GM19468 (cell line): ENCODE data around the gene PKD2L1.
A peak's percentile ranks its signal among the peaks of the same experiment; 100 is the strongest.

Source experiments
- ATAC-seq: cut with Tn5 transposase; IDR thresholded peaks from one replicate; pipeline ENCODE4 v1.9.1; 2021; ENCODE audit warnings: mild to moderate bottlenecking, moderate library complexity, moderate number of reproducible peaks; ENCODE audit not compliant: unreplicated experiment; ENCODE audit errors: extremely low read depth

PKD2L1 gene

DNA sequence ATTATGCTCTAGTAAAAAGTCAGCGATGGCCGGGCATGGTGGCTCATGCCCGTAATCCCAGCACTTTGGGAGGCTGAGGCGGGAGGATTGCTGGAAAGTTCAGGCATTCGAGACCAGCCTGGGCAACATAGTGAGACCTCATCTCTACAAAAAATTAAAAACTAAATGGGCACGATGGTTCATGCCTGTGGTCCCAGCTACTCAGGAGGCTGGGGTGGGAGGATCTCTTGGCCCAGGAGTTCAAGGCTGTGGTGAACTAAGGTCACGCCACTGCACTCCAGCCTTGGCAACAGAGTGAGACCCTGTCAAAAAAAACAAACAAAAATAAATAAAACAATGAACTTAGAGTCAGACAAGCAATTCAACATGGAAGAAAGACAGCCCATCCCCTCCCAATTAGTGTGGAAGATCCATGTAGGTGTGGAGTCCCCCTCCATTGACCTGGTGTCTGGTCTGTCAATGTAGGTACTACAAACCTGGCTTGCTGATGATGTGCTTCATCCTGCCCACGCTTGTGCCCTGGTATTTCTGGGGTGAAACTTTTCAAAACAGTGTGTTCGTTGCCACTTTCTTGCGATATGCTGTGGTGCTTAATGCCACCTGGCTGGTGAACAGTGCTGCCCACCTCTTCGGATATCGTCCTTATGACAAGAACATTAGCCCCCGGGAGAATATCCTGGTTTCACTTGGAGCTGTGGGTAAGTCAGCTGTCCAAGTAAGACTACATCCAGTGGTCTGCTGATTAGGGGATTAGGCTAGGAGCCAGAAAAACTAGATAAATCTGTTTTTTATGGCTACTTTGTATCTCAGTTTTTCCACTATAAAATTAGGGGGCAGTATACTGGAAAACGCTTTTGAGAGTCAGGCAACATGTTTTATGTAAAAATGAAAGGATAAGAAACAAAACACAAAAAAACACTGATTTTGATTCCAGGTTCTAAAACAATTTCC is 26.3 kb upstream of the PKD2L1 start:
- ATAC-seq, result no peak

DNA sequence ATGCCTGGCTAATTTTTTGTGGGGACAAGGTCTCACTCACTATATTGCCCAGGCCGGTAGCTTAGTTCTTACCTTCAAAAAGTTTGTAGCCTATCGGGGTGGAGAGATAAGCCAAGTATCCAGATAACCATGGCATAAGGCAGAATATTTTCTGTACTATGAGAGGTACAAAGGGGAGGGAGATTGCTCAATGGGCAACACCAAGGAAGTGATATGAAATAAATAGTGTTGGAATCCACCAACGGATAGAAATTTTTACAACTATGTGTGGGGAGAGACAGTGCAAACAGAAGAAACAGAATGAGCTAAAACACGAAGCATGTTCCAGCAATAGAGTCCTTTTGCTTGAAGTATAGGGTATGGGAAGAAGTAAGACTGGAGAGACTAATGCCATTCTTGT is 25.1 kb upstream of the PKD2L1 start:
- no peak for ATAC-seq

DNA sequence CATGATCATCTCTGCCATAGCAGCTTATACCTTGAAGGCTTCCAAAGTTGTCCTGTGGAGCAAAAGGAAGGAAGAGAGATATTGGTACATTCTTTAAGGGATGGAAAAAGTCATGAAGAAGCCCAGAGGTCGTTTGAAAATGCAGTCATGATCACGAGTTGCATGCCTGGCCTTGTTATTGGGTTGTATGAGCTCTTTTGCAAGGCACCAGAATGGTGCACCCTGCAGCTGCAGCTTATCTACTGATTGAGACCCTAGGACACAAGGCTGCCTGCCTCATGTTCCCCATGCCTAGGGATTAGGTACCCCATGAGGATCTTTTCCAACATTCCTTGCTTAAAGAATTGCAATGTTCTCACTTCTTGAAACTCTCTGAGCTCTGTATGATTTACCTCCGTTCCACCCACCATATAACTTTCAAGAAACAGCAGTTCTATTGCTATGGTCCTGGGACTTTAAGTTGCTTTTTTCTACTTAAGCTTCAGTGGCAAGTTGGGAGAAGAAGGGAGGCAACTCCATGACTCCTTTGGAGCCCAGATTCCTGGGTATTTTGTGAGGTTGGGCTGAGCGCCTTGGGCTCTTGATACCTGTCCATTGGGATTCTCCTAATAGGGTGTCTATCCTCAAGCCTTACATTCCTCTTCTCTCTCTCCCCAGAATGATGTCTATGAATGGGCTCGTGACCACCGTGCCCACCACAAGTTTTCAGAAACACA is 23.9 kb upstream of the PKD2L1 start:
- no peak for ATAC-seq

DNA sequence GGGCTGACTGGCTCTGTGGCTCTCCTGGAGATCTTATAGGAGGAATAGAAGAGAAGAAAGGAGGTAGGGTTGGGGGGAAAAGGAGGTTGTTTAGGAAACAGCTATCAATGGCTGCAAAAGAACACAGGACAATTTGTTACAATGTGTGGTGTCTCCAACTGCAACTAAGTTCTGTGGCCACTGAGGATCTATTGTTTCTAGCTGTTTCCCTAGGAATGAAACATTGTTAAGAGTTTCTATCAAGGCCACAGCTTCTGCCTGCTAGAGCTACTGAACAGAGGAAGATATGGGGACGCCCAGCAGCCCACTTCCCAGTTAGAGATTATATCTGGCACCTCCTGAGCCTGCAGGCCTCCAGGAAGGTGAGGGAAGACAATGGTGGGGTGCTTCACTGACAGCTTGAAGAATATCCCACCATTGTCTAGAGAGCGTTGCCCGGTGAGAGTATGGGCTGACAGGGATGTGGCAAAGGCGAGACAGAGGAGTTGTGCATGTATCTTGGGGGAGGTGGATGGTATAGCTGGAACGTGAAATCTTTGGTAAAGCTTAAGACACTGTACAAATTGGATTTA is 21.0 kb upstream of the PKD2L1 start:
- no peak for ATAC-seq

DNA sequence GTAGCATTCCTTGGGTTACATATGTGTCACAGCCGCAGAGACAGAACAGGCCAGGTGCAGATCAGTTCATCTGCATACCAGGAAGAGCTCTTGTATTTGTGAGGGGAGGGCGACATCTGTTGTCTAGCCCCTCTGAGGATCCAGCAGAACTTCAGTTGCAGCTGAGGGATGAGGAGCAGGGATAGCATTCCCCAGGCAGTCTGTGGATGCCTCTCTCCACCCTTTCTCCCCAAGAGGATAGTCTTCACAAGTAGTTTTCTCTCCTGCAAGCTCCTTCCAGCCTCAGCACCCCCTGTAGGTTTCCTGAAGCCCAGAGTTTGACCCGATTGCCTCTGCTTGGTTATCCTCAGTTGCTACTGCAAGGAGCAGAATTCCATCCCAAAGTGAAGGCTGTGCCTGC is 19.6 kb upstream of the PKD2L1 start:
- no peak for ATAC-seq

DNA sequence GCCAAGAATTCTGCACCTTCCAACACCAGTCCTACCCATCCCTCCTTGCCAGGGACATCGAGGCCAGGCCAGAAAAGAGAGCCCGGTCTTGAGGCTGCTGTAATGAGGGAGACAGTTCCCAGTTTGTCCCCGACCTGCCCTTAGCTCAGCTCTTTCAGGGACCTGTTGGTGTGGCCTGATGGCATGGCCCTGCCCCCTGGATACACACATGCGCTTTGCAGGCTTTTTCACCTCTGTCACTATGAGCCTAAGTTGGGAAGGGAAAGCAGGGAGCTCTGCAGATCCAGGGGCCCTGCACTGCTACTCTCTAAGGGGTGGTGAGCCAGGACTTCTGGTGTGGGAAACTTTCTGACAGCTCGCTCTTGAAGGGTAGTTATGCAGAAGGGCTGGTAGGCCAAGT is 19.1 kb upstream of the PKD2L1 start:
- no peak for ATAC-seq

DNA sequence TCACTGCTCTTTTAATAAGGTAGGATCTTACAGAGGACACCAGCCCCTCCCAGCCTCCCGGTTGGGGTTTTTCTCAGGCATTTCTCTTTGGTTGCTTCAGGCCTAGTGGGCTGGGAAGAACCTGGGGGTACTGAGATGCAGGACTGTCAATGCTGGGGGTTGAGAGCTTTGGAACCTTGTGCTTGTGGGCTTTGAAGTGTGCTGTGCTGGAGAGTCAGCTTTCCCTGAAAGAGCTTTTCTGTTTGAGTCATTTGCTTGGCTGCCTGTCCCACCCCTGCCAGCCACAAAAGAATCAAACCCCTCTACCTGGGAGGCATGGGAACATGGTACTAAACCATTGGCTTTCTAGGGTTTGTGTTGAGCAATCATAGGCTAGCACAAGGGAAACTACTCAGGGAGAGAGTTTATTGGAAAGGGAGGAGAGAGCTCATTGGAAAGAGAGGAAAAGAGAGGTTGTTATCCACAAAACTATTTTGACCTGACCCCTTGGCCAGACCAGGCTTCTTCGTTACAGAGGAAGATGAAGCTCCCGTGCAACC is 18.4 kb upstream of the PKD2L1 start:
- ATAC-seq, result no peak

DNA sequence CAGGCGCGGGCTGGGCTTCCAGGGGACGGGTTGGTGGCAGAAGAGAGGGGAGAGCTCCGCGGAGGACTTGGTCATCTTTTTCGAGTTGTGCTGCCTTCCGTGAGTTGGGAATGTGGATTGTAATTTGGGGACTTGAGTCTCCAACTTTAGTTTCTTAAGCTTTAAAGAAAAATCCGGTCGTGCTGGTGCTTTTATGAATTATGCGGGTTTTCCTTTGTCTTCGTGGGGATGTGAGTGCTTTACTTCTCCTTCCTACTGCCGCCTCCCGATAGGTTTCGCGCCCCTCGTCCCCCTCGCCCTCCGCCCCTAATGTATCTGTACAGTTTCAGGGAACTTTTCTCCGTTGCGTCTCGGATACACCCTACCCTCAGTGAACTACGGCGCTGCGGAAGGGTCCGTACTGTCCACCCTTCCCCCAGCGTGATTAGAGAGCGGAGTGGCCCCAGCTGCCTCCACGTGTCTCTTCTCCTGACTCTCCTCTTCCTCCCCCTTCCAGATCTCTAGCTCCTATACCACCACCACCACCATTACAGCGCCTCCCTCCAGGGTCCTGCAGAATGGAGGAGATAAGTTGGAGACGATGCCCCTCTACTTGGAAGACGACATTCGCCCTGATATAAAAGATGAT is 17.7 kb upstream of the PKD2L1 start:
- ATAC-seq, result no peak

DNA sequence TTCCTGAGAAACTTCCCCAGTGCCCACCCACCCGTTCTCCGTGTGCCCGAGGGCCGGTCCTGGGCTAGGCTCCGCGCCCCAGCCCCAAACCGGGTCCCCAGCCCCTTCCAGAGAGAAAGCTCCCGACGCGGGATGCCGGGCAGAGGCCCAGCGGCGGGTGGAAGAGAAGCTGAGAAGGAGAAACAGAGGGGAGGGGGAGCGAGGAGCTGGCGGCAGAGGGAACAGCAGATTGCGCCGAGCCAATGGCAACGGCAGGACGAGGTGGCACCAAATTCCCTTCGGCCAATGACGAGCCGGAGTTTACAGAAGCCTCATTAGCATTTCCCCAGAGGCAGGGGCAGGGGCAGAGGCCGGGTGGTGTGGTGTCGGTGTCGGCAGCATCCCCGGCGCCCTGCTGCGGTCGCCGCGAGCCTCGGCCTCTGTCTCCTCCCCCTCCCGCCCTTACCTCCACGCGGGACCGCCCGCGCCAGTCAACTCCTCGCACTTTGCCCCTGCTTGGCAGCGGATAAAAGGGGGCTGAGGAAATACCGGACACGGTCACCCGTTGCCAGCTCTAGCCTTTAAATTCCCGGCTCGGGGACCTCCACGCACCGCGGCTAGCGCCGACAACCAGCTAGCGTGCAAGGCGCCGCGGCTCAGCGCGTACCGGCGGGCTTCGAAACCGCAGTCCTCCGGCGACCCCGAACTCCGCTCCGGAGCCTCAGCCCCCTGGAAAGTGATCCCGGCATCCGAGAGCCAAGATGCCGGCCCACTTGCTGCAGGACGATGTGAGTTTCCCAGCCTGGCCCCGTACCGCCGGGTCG is 16.9 kb upstream of the PKD2L1 start, which contains the start of gene SCD:
Gene SCD (plus strand): TSS at position 469 of the 803 bp plus-strand sequence. CDS start 272 bp downstream, at position 741.
- peak; percentile 78 for ATAC-seq

DNA sequence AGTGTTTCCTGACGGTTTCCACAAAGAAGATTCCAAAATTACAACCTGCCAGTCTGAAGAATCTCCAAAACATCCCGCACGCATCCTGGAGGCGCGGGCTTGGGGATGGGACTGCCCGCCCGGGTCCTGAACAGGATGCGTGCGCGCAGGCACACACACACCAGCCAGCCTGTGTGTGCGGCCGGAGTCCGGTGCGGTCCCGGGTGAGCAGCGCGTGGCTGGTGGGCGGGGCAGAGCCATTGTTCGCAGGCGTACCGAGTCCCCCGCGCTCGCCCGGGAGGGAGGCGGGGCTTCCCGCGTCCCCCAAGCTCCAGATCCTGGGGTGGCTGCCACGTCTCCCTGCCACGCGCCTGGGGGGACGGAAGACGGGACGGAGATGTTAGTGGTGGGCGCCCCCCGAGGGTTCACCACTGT is 16.3 kb upstream of the PKD2L1 start:
- ATAC-seq, result peak; percentile 36

DNA sequence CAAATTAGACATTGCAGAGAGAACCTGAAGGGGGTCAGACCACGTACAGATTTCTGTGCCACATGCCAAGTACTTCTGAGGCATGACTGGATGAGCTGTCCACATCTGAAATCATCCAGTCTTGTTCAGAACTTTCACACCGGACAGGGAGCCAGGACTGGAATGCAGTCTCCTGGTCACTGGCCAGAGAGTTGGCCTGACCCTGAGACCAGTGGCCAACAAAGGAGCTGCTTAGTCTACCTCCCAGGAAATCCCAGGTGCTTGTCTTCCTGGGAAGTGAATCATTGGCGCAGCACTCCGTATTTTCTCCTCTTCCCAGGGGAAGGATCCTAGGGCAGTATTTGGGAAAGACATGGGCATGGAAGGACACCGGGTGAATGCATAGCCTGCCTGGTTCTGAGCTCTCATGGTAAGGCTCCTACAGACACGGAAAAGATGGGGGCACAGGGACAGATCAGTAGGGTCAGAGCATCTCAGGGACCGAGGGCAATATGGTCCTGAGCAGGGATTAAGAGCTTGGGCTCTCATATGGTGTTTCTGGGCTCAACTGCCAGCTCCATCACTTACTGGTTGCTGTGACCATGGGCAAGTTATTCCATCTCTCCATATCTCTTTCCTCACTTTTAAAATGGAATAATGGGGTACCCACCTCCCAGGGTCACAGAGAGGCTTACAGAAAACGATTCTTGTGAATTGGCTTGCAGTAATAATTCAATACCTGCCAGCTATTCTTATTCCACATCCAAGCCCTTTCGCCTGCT is 15.7 kb upstream of the PKD2L1 start:
- ATAC-seq, result no peak

DNA sequence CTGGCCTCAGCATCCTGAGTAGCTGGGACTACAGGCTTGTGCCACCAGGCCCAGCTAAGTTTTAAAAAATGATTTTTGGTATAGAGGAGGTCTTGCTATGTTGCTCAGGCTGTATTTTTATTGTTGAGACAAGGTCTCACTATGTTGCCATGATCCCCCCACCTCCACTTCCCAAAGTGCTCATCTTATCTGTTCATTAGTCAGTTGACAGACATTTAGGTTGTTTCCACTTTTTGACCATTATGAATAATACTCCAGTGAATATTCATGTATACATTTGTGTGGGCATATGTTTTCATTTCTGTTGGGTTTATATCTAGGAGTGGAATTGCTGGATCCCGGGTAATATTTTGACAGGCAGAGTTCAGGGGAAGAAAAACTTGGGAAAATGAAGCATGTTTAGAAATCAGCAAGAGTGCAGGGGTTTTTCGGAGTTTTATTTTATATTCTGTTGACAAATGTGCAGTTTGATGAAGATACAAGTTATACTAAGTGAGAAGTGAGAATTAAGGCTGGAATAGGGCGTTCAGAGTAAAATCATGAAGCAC is 14.3 kb upstream of the PKD2L1 start:
- ATAC-seq, result no peak

DNA sequence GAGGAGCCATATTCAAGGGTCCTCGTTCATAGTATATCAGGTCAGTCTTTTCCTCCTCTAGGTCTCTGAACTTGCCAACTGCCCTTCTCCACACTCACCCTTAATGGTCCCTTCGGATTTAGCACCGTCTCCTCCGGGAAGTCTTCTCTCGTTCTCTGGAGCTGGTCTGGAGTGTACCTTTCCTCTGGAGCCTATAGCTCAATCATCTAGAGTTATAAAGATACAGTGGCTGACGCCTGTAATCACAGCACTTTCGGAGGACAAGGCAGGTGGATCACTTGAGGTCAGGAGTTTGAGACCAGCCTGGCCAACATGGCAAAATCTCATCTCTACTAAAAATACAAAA is 12.6 kb upstream of the PKD2L1 start:
- no peak for ATAC-seq

DNA sequence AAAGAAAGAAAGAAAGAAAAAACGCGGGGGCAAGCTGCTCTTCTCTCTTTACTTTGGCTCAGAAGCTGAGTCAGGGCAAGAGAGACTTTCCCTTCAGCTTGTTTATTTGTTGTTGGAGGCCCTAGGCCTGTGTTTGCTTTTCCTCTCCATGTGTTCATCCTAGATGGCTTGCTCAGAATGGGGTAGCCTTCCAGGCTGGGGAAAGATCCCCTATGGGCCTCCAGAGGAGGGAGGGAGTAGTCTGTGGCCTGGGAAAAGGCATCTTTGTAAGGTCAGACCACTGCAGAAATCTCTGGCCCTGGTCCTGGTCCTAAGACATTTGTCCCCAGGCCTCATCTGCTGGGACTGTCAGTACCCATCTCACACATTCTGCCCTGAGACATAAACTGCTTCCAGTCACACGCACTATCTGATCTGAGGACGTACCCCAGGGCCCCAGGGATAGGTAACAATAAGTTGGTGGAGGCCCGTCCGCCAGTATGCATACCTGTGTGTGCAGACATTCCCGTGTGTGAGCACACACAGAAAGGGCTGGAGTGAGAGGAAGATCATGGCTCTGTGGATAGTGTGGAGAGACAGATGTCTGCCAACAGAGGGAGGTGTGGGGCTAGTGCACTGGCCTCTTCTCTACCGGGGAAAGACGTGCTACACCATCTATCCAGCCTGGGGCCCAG is 12.1 kb upstream of the PKD2L1 start:
- ATAC-seq, result no peak

DNA sequence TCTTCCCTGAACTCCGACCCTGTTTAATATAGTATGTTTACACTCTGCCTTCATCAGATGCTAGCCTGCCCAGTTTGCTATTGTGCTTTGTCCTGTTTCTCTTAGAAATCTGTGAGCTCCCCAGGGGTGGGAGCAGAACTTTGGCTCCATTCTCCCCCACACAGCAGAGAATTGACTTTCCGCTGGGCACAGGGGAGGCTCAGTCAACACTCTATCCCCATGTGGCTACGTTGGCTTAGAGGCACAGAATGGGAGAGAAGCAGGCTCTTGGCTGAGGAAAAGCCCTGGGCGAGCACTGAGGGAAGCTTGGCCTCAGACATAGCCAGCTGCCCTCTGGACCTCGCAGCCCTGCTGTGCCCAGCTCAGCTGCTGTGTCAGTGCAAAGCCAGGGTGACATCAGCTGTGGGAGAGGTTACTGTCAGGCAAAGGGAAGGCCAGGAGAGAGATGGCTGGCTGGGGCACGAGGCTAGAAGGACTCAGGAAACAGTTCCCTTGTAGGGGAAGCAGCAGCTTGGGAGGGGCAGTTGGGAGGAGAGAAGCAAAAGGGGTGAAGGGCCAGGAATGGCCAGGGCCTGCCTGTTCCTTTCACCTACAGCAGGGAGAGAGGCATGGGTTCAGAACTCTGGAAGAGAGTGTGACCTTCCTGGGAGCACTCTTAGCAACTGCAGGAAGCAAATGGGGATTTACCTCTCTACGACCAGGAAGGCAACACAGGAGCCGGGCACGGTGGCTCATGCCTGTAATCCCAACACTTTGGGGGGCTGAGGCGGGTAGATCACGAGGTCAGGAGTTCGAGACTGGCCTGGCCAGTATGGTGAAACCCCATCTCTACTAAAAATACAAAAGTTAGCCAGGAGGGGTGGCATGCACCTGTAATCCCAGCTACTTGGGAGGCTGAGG is 11.2 kb upstream of the PKD2L1 start:
- ATAC-seq, result no peak

DNA sequence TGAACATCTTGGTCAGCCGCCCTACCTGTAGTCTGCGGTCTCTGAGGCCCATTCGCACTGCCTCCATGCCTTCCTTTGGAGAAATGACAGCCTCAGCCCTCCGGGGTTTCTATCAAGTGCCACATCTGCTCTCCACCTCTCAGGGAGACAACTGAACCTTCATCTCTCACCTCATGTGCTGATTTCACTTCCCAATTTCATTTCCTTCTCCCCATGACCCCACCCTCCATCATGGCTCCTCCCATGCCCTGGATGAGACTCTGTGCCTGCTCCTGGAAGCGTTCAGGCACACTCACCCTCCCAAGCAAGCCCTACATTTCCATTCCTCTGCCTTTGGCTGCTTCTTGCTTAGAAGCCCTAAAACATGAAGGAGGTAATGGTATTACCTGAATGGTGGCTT is 9.2 kb upstream of the PKD2L1 start:
- no peak for ATAC-seq

DNA sequence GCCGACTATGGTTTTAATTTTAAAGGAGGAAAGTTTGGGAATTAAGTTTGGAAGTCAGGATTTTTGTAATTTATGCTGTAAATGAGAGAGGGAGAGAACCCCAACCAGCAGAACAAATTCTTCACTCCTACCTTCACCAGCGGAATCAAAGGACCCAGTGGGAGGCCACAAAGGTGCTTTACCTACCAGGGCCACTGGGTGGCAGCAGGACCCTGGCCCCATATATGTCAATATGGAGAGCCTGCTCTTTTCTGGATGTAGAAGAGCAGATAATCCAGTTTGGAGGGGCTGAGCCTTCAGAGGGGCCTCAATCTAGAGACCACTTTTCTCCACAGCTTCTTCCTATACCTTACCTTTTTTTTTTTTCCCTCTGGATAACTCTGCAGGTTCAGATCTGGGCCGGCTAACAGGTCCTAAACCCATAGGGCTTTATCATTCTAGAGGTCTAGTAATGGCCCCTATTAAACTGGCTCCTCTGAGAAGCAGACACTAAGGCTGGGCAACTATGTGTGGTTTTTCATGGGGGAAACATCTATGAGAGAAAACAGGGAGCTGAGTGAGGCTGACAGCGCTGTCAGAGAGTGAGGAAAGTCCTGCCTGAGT is 8.5 kb upstream of the PKD2L1 start:
- no peak for ATAC-seq
